Caco-2 (cell line): Measurements from ENCODE around the gene TMA7. TPM values are rescaled to one million over a fixed set of nuclear protein-coding genes. Genes with fewer than 3 reads are reported as not detected.
A peak's percentile ranks its signal among the peaks of the same experiment; 100 is the strongest.

ENCODE experiments used
- BruUV-seq: library from RNA; stranded (reverse); fragments of 400-500 nt; replicated peaks from 2 replicates; lab custom pipeline; 2021; lab: Mats Ljungman, UMichigan
- CTCF ChIA-PET: fragments of 300-600 bp; sonication (Branson Sonifier 250); formaldehyde crosslinking; loops from one replicate; lab custom pipeline; 2022; ENCODE audit warnings: antibody characterized with exemption; lab: Charles Lee
- POLR2A ChIA-PET: fragments of 300-600 bp; sonication (Branson Sonifier 250); formaldehyde crosslinking; loops from one replicate; lab custom pipeline; 2022; ENCODE audit warnings: antibody characterized with exemption; lab: Charles Lee
- DNase-seq, 2 experiments: peaks; one replicate each; pipeline versions ENCODE4 v3.0.0 to v3.0.0-alpha.2; 2020 to 2022
- H3K27me3 ChIP-seq: replicated peaks from 2 replicates; pipeline ENCODE4 v1.6.0; 2011; ENCODE audit warnings: low read length; ENCODE audit not compliant: control insufficient read depth, insufficient read depth
- H3K36me3 ChIP-seq: 2 replicates; pipeline ENCODE4 v1.5.1; 2011; ENCODE audit warnings: low read length; ENCODE audit not compliant: control insufficient read depth, insufficient read depth
- H3K4me1 ChIP-seq: fragments of 250-450 bp; sonication (Bioruptor Pico); 2 replicates; pipeline ENCODE4 v1.5.1; 2020; ENCODE audit warnings: mild to moderate bottlenecking
- H3K4me3 ChIP-seq: 2 replicates; pipeline ENCODE4 v1.5.1; 2011; ENCODE audit warnings: low read depth, mild to moderate bottlenecking, control low read depth, low read length
- H3K9me3 ChIP-seq: fragments of 250-450 bp; sonication (Bioruptor Pico); 2 replicates; pipeline ENCODE4 v1.5.1; 2020; ENCODE audit warnings: mild to moderate bottlenecking, moderate library complexity
- H3K27ac Mint-ChIP-seq: one replicate; pipeline ENCODE4 v1.8.0; 2022; ENCODE audit warnings: mixed read lengths; ENCODE audit not compliant: unreplicated experiment
- H3K27me3 Mint-ChIP-seq: one replicate; pipeline ENCODE4 v1.8.0; 2022; ENCODE audit warnings: mixed read lengths; ENCODE audit not compliant: insufficient read depth, unreplicated experiment
- H3K36me3 Mint-ChIP-seq: one replicate; pipeline ENCODE4 v1.8.0; 2022; ENCODE audit warnings: mild to moderate bottlenecking, mixed read lengths; ENCODE audit not compliant: insufficient read depth, unreplicated experiment
- H3K4me1 Mint-ChIP-seq: one replicate; pipeline ENCODE4 v1.8.0; 2022; ENCODE audit warnings: low read depth, mixed read lengths; ENCODE audit not compliant: unreplicated experiment
- H3K4me3 Mint-ChIP-seq: one replicate; pipeline ENCODE4 v1.8.0; 2022; ENCODE audit warnings: mild to moderate bottlenecking, moderate library complexity, mixed read lengths; ENCODE audit not compliant: unreplicated experiment
- H3K9me3 Mint-ChIP-seq: one replicate; pipeline ENCODE4 v1.8.0; 2022; ENCODE audit warnings: mixed read lengths; ENCODE audit not compliant: unreplicated experiment
- CTCF ChIP-seq, 2 experiments: fragments of 200-600 bp in 1 of 2; IDR thresholded peaks; 1 replicate in 1 of 2; 2 replicates in 1 of 2; pipeline versions ENCODE4 v1.5.1 to v1.8.0; 2011 to 2022; ENCODE audit warnings: antibody characterized with exemption in 1 of 2, control low read depth in 1 of 2, inconsistent platforms in 1 of 2, low read depth in 1 of 2, low read length in 1 of 2, mild to moderate bottlenecking in 1 of 2, moderate library complexity in 1 of 2; ENCODE audit not compliant: insufficient read depth in 1 of 2, severe bottlenecking in 1 of 2, unreplicated experiment in 1 of 2
- intact Hi-C: fragments of 100-400 bp; cut with micrococcal nuclease; formaldehyde crosslinking; loops from one replicate; pipeline ENCODE4 v1.10.0; 2022; ENCODE audit not compliant: unreplicated experiment
- total RNA-seq: library from RNA; stranded (reverse); gene quantifications from 2 replicates; pipeline ENCODE4 v1.2.3, GENCODE V29; 2022

Gene TMA7
- total RNA-seq, 1 experiment from 2014 or later = 205 TPM

GRCh38 chr3:48426944-48427629, 13.0 kb upstream of the TMA7 start:
- no TSS peak for BruUV-seq
- intact Hi-C loops = no loop called here
- TF ChIP-seq CTCF (IDR thresholded peaks at IDR 0.05; ENCODE audit: insufficient read depth in 1 of 2, low read depth in 1 of 2, low read length in 1 of 2, severe bottlenecking in 1 of 2, unreplicated experiment in 1 of 2) = no peak
- Histone ChIP-seq H3K9me3 (no peaks in the 10 kb centered on the region), H3K36me3 (peaks cover 6% of the 10 kb centered on the region), H3K27me3 (no peaks in the 10 kb centered on the region), H3K4me1 (peaks cover 44% of the 10 kb centered on the region), H3K4me3 (peak overlapping the region; percentile 84; the same call in 1 of the 2 replicates)
- peak overlapping the region; percentile 82 for H3K27ac Mint-ChIP-seq
- POLR2A ChIA-PET = no interaction called here
- H3K36me3 Mint-ChIP-seq = peaks cover 67% of the 10 kb centered on the region
- H3K4me3 Mint-ChIP-seq = peak overlapping the region; percentile 98
- DNase-seq = no peak
- H3K4me1 Mint-ChIP-seq = peaks cover 53% of the 10 kb centered on the region
- CTCF ChIA-PET = interaction anchor here (0.6 to 1.2 kb wide), 2 partner anchors 9 to 19 kb away, joined by 3 to 4 read pairs; no protein-coding TSS in a partner anchor
- no peaks in the 10 kb centered on the region for H3K27me3 Mint-ChIP-seq
- H3K9me3 Mint-ChIP-seq = no peaks in the 10 kb centered on the region

- Mint-ChIP-seq H3K4me3 (peak overlapping the region; percentile 98), H3K4me1 (peaks cover 57% of the 10 kb centered on the region), H3K27me3 (no peaks in the 10 kb centered on the region), H3K27ac (peak overlapping the region; percentile 82), H3K36me3 (peaks cover 72% of the 10 kb centered on the region), H3K9me3 (no peaks in the 10 kb centered on the region)
- ChIA-PET CTCF (interaction anchor here (0.6 kb wide), 1 partner anchor 20 kb away, joined by 3 read pairs; no protein-coding TSS in a partner anchor), POLR2A (no interaction called here)
- H3K9me3 ChIP-seq = no peaks in the 10 kb centered on the region
- no TSS peak for BruUV-seq
- peak overlapping the region; percentile 84; the same call in 1 of the 2 replicates for H3K4me3 ChIP-seq
- intact Hi-C loops = no loop called here
- TF ChIP-seq CTCF (IDR thresholded peaks at IDR 0.05; ENCODE audit: insufficient read depth in 1 of 2, low read depth in 1 of 2, low read length in 1 of 2, severe bottlenecking in 1 of 2, unreplicated experiment in 1 of 2) = no peak
- H3K36me3 ChIP-seq = peaks cover 6% of the 10 kb centered on the region
- no peaks in the 10 kb centered on the region for H3K27me3 ChIP-seq
- H3K4me1 ChIP-seq = peaks cover 49% of the 10 kb centered on the region
- DNase-seq = no peak
These were observed 12.5 kb upstream of the TMA7 start for GRCh38 chr3:48427630-48427962.

GRCh38 chr3:48428088-48428571, 11.9 kb upstream of the TMA7 start:
- intact Hi-C loops = no loop called here

More at GRCh38 chr3:48428088-48428571, 11.9 kb upstream of the TMA7 start:
- peak overlapping the region; percentile 82 for H3K27ac Mint-ChIP-seq
- no peak for DNase-seq
- H3K4me1 Mint-ChIP-seq = peaks cover 52% of the 10 kb centered on the region
- Histone ChIP-seq H3K36me3 (peaks cover 8% of the 10 kb centered on the region), H3K4me3 (peak overlapping the region; percentile 84), H3K4me1 (peaks cover 54% of the 10 kb centered on the region), H3K9me3 (no peaks in the 10 kb centered on the region), H3K27me3 (no peaks in the 10 kb centered on the region)
- TF ChIP-seq CTCF (IDR thresholded peaks at IDR 0.05; ENCODE audit: insufficient read depth in 1 of 2, low read depth in 1 of 2, low read length in 1 of 2, severe bottlenecking in 1 of 2, unreplicated experiment in 1 of 2) = no peak
- ChIA-PET CTCF (interaction anchor here (1.0 to 1.9 kb wide), 2 partner anchors 28 to 130 kb away, joined by 3 to 15 read pairs; no protein-coding TSS in a partner anchor), POLR2A (interaction anchor here (1.4 to 2.8 kb wide), 2 partner anchors 12 to 18 kb away, joined by 4 to 12 read pairs; partner anchors contain the start of genes ATRIP, CCDC51 and TMA7)
- BruUV-seq = TSS peak; percentile 1
- no peaks in the 10 kb centered on the region for H3K27me3 Mint-ChIP-seq
- H3K9me3 Mint-ChIP-seq = no peaks in the 10 kb centered on the region
- peaks cover 73% of the 10 kb centered on the region for H3K36me3 Mint-ChIP-seq
- peak overlapping the region; percentile 98 for H3K4me3 Mint-ChIP-seq
